ENCODE measurements around the gene PIGX.
"Not testable (repeated sequence)": the region's sequence is repeated elsewhere in the genome, so short reads cannot be mapped to it uniquely, and the experiment has no call there.

Gene PIGX

GRCh38 chr3:196706731-196707130, 5.4 kb upstream of the PIGX start:
- DNase-seq: no peak

- DNase-seq: no peak
Measured at GRCh38 chr3:196707566-196707965, 4.6 kb upstream of the PIGX start.

GRCh38 chr3:196708467-196708866, 3.7 kb upstream of the PIGX start:
- no peak for DNase-seq

GRCh38 chr3:196712514-196713413, 587 bp downstream of the PIGX start:
- no peak for DNase-seq

GRCh38 chr3:196717162-196717561, 5.0 kb downstream of the PIGX start:
- DNase-seq: not testable (repeated sequence)

GRCh38 chr3:196721097-196721496, 8.9 kb downstream of the PIGX start:
- no peak for DNase-seq

GRCh38 chr3:196726788-196727675, 14.9 kb downstream of the PIGX start:
- DNase-seq: no peak

- DNase-seq: no peak
Measured at GRCh38 chr3:196735751-196736150, 23.6 kb downstream of the PIGX start.

GRCh38 chr3:196736670-196737374, 24.6 kb downstream of the PIGX start:
- no peak for DNase-seq

GRCh38 chr3:196737655-196738054, 25.5 kb downstream of the PIGX start:
- DNase-seq: peak; percentile 30

- DNase-seq: peak; percentile 95
Measured at GRCh38 chr3:196739671-196740480, 27.7 kb downstream of the PIGX start, which contains the start of gene PAK2. Gene PAK2 (plus strand): TSS chr3:196739857. CDS start chr3:196782647, 42,790 bp downstream.

GRCh38 chr3:196740481-196741248, 28.5 kb downstream of the PIGX start:
- DNase-seq: peak; percentile 54

- DNase-seq: no peak
Measured at GRCh38 chr3:196741249-196741889, 29.2 kb downstream of the PIGX start.

GRCh38 chr3:196743569-196743968, 31.4 kb downstream of the PIGX start:
- DNase-seq: not testable (repeated sequence)

GRCh38 chr3:196749125-196749524, 36.9 kb downstream of the PIGX start:
- no peak for DNase-seq

GRCh38 chr3:196753201-196753600, 41.0 kb downstream of the PIGX start:
- no peak for DNase-seq

GRCh38 chr3:196754091-196754981, 42.2 kb downstream of the PIGX start:
- DNase-seq: no peak

GRCh38 chr3:196756732-196757131, 44.6 kb downstream of the PIGX start:
- no peak for DNase-seq

- no peak for DNase-seq
Measured at GRCh38 chr3:196757876-196758739, 45.9 kb downstream of the PIGX start.
